ENCODE data around the gene EME1.

The EME1 gene

GRCh38 chr17:50363217-50364060, 9.6 kb upstream of the EME1 start:
- DNase-seq (ENCODE audit: low spot score) = peak; percentile 55

GRCh38 chr17:50364061-50364458, 9.0 kb upstream of the EME1 start:
- no peak for DNase-seq (ENCODE audit: low spot score)

GRCh38 chr17:50364715-50365114, 8.3 kb upstream of the EME1 start:
- DNase-seq (ENCODE audit: low spot score) = peak; percentile 63

GRCh38 chr17:50365165-50365564, 7.9 kb upstream of the EME1 start:
- DNase-seq (ENCODE audit: low spot score) = no peak

GRCh38 chr17:50365649-50366393, 7.2 kb upstream of the EME1 start:
- DNase-seq (ENCODE audit: low spot score) = no peak

- no peak for DNase-seq (ENCODE audit: low spot score)
Observed at GRCh38 chr17:50367401-50367800, 5.6 kb upstream of the EME1 start.

GRCh38 chr17:50370052-50370451, 3.0 kb upstream of the EME1 start:
- DNase-seq (ENCODE audit: low spot score) = no peak

GRCh38 chr17:50371526-50371925, 1.5 kb upstream of the EME1 start:
- no peak for DNase-seq (ENCODE audit: low spot score)

- DNase-seq (ENCODE audit: low spot score) = no peak
Observed at GRCh38 chr17:50372222-50372757, 739 bp upstream of the EME1 start.

GRCh38 chr17:50373705-50374104, 676 bp downstream of the EME1 start:
- no peak for DNase-seq (ENCODE audit: low spot score)

- no peak for DNase-seq (ENCODE audit: low spot score)
Observed at GRCh38 chr17:50375858-50376538, 3.0 kb downstream of the EME1 start.

GRCh38 chr17:50379351-50380132, 6.5 kb downstream of the EME1 start:
- DNase-seq (ENCODE audit: low spot score) = no peak

- no peak for DNase-seq (ENCODE audit: low spot score)
Observed at GRCh38 chr17:50380369-50381259, 7.6 kb downstream of the EME1 start.

GRCh38 chr17:50381260-50381815, 8.3 kb downstream of the EME1 start:
- no peak for DNase-seq (ENCODE audit: low spot score)

- no peak for DNase-seq (ENCODE audit: low spot score)
Observed at GRCh38 chr17:50381920-50382319, 8.9 kb downstream of the EME1 start.

- no peak for DNase-seq (ENCODE audit: low spot score)
Observed at GRCh38 chr17:50382931-50383330, 9.9 kb downstream of the EME1 start.

- no peak for DNase-seq (ENCODE audit: low spot score)
Observed at GRCh38 chr17:50386510-50386909, 13.5 kb downstream of the EME1 start.

GRCh38 chr17:50388728-50389127, 15.7 kb downstream of the EME1 start:
- no peak for DNase-seq (ENCODE audit: low spot score)

GRCh38 chr17:50389534-50389933, 16.5 kb downstream of the EME1 start:
- DNase-seq (ENCODE audit: low spot score) = no peak

- no peak for DNase-seq (ENCODE audit: low spot score)
Observed at GRCh38 chr17:50392621-50393020, 19.6 kb downstream of the EME1 start.

All from AG20443 (cell line).